K562 (cell line): Measurements from ENCODE around the gene CCT4. TPM values are rescaled to one million over a fixed set of nuclear protein-coding genes. Genes with fewer than 3 reads are reported as not detected.

Experiments used
- ARNT ChIP-seq, 2 experiments: fragments of 450-650 bp; IDR thresholded peaks; 2 replicates each; pipeline ENCODE4 v1.6.1; 2016; ENCODE audit warnings: mild to moderate bottlenecking in 1 of 2
- CREB1 ChIP-seq, 2 experiments: sonication (generic) in 1 of 2; formaldehyde crosslinking in 1 of 2; IDR thresholded peaks; 2 replicates each; pipeline versions ENCODE4 v1.6.1 to v1.8.0; 2012 to 2022; ENCODE audit warnings: inconsistent platforms in 1 of 2, mild to moderate bottlenecking in 1 of 2, missing genetic modification reagents in 1 of 2, moderate library complexity in 1 of 2
- EWSR1 ChIP-seq: fragments of 450-650 bp; IDR thresholded peaks from 2 replicates; pipeline ENCODE4 v1.6.1; 2018; ENCODE audit warnings: borderline replicate concordance, mild to moderate bottlenecking, low read depth, moderate library complexity; ENCODE audit not compliant: partially characterized antibody
- FOS ChIP-seq: IDR thresholded peaks from 3 replicates; pipeline ENCODE4 v1.6.1; 2011; ENCODE audit not compliant: insufficient read length; ENCODE audit errors: extremely low read depth
- HCFC1 ChIP-seq: IDR thresholded peaks from 2 replicates; pipeline ENCODE4 v1.6.1; 2012; ENCODE audit warnings: low read depth, low read length, improper control_type of control experiment
- HDAC3 ChIP-seq: fragments of 450-650 bp; IDR thresholded peaks from 2 replicates; pipeline ENCODE4 v1.6.1; 2018; ENCODE audit warnings: borderline replicate concordance, mild to moderate bottlenecking, moderate library complexity; ENCODE audit not compliant: partially characterized antibody
- KDM4B ChIP-seq, 2 experiments: fragments of 450-650 bp in 1 of 2; sonication (generic) in 1 of 2; IDR thresholded peaks; 2 replicates each; pipeline ENCODE4 v1.6.1; 2016 to 2017; ENCODE audit warnings: borderline replicate concordance in 2 of 2, antibody characterized with exemption in 1 of 2, low read depth in 1 of 2, mild to moderate bottlenecking in 1 of 2
- MXI1 ChIP-seq: IDR thresholded peaks from 2 replicates; pipeline ENCODE4 v1.6.1; 2011; ENCODE audit warnings: low read depth, mild to moderate bottlenecking, improper control_type of control experiment, low read length
- NCOA6 ChIP-seq: fragments of 450-650 bp; IDR thresholded peaks from 2 replicates; pipeline ENCODE4 v1.6.1; 2017; ENCODE audit warnings: mild to moderate bottlenecking
- NEUROD1 ChIP-seq: fragments of 150-350 bp; IDR thresholded peaks from 2 replicates; pipeline ENCODE4 v1.6.1; 2014; ENCODE audit warnings: borderline replicate concordance, low read length, low read depth; ENCODE audit not compliant: partially characterized antibody
- PHF21A ChIP-seq: fragments of 450-650 bp; IDR thresholded peaks from 2 replicates; pipeline ENCODE4 v1.6.1; 2017; ENCODE audit warnings: low read depth, borderline replicate concordance
- RFX1 ChIP-seq: fragments of 450-650 bp; IDR thresholded peaks from 2 replicates; pipeline ENCODE4 v1.6.1; 2016; ENCODE audit warnings: mild to moderate bottlenecking, moderate library complexity
- SIN3B ChIP-seq: fragments of 450-650 bp; IDR thresholded peaks from 2 replicates; pipeline ENCODE4 v1.6.1; 2017; ENCODE audit warnings: low read depth, mild to moderate bottlenecking, moderate library complexity
- SMARCB1 ChIP-seq: IDR thresholded peaks from 2 replicates; pipeline ENCODE4 v1.6.1; 2011; ENCODE audit warnings: improper control_type of control experiment, low read depth; ENCODE audit not compliant: insufficient read length
- ZBTB8A ChIP-seq: fragments of 450-650 bp; IDR thresholded peaks from 2 replicates; pipeline ENCODE4 v1.6.1; 2018; ENCODE audit warnings: mild to moderate bottlenecking, moderate library complexity; ENCODE audit not compliant: partially characterized antibody
- polyA plus RNA-seq, 8 experiments: library from polyadenylated mRNA; depleted of rRNA in 4 of 8; stranded (reverse) in 5 of 8; unstranded in 3 of 8; fragments of >200 nt; fragmentation: Nextera tagmentation in 2 of 8; fragmentation: Illumina TruSeq in 1 of 8; extraction: Ambion mirVana in 2 of 8; extraction: Trizol in 1 of 8; gene quantifications; 2 replicates each; pipeline versions ENCODE4 v1.2.1 to v1.2.3, GENCODE V29; 2011 to 2014; ENCODE audit warnings: inconsistent platforms in 1 of 8, missing spikeins in 1 of 8
- total RNA-seq, 7 experiments: library from RNA; depleted of rRNA in 6 of 7; stranded (reverse); fragments of >200 nt in 6 of 7; fragmentation: Illumina TruSeq in 2 of 7; extraction: Trizol in 2 of 7; gene quantifications; 2 replicates each; pipeline versions ENCODE4 v1.2.1 to v1.2.3, GENCODE V29; 2011 to 2021; ENCODE audit warnings: low replicate concordance in 1 of 7
- TF ChIP-seq, protein P1 (sequence below): fragments of 150-350 bp; IDR thresholded peaks from 2 replicates; pipeline ENCODE4 v1.6.1; 2014; ENCODE audit warnings: low read depth, mild to moderate bottlenecking, low read length, borderline replicate concordance
- TF ChIP-seq, protein P2 (sequence below): sonication (generic); formaldehyde crosslinking; IDR thresholded peaks from 2 replicates; pipeline ENCODE4 v1.8.0; 2022; ENCODE audit warnings: mild to moderate bottlenecking, missing genetic modification reagents
- TF ChIP-seq, protein P3 (sequence below): fragments of 450-650 bp; formaldehyde crosslinking; IDR thresholded peaks from 2 replicates; pipeline ENCODE4 v1.4.0; 2020; ENCODE audit warnings: mild to moderate bottlenecking, moderate library complexity
- TF ChIP-seq, protein P4 (sequence below): fragments of 250-450 bp; sonication (Bioruptor Pico); IDR thresholded peaks from 2 replicates; pipeline ENCODE4 v1.4.0; 2020; ENCODE audit warnings: mild to moderate bottlenecking
- TF ChIP-seq, protein P5 (sequence below): fragments of 450-650 bp; formaldehyde crosslinking; IDR thresholded peaks from 2 replicates; pipeline ENCODE4 v1.4.0; 2020; ENCODE audit warnings: mild to moderate bottlenecking

The CCT4 gene
- total and polyA plus RNA-seq, 9 of the 15 experiments (the other 6 are each of a cell fraction or from before 2014, with no cell fraction given) = 101 to 368 (median 303) TPM

DNA sequence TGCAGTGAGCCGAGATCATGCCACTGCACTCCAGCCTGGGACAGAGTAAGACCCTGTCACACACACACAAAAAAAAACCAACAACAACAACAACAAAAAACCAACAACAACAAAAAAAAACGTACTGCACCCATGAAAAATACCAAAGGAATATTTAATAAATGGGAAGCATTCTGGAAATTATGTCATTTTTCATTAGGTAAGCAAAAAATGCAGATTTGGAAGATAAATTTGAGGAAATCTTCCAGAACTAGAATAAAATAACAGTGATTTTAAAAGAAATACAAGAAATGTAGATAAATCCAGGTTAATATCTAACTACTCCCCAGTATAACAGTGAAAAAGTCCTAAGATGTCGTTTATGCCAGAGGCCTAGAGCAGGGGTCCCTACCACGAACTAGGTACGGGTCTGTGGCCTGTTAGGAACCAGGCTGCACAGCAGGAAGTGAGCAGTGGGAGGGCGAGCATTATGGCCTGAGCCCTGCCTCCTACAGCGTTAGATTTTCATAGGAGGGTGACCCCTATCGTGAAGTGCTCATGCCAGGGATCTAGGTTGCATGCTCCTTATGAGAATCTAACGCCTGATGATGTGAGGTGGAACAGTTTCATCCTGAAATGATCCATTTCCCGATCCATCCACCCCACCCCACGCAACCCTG lies 56.1 kb downstream of the CCT4 start (continued):
- no peak for TF ChIP-seq CREB1 (IDR thresholded peaks at IDR 0.05)
- no peak for TF ChIP-seq CREB1 (CRISPR knock-in tag; IDR thresholded peaks at IDR 0.05)
- TF ChIP-seq, protein P1, sequence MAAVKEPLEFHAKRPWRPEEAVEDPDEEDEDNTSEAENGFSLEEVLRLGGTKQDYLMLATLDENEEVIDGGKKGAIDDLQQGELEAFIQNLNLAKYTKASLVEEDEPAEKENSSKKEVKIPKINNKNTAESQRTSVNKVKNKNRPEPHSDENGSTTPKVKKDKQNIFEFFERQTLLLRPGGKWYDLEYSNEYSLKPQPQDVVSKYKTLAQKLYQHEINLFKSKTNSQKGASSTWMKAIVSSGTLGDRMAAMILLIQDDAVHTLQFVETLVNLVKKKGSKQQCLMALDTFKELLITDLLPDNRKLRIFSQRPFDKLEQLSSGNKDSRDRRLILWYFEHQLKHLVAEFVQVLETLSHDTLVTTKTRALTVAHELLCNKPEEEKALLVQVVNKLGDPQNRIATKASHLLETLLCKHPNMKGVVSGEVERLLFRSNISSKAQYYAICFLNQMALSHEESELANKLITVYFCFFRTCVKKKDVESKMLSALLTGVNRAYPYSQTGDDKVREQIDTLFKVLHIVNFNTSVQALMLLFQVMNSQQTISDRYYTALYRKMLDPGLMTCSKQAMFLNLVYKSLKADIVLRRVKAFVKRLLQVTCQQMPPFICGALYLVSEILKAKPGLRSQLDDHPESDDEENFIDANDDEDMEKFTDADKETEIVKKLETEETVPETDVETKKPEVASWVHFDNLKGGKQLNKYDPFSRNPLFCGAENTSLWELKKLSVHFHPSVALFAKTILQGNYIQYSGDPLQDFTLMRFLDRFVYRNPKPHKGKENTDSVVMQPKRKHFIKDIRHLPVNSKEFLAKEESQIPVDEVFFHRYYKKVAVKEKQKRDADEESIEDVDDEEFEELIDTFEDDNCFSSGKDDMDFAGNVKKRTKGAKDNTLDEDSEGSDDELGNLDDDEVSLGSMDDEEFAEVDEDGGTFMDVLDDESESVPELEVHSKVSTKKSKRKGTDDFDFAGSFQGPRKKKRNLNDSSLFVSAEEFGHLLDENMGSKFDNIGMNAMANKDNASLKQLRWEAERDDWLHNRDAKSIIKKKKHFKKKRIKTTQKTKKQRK = no peak
- TF ChIP-seq, protein P2, sequence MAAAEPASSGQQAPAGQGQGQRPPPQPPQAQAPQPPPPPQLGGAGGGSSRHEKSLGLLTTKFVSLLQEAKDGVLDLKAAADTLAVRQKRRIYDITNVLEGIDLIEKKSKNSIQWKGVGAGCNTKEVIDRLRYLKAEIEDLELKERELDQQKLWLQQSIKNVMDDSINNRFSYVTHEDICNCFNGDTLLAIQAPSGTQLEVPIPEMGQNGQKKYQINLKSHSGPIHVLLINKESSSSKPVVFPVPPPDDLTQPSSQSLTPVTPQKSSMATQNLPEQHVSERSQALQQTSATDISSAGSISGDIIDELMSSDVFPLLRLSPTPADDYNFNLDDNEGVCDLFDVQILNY = no peak
- no peak for TF ChIP-seq HCFC1
- no peak for TF ChIP-seq SIN3B
- no peak for TF ChIP-seq SMARCB1
- TF ChIP-seq, protein P3, sequence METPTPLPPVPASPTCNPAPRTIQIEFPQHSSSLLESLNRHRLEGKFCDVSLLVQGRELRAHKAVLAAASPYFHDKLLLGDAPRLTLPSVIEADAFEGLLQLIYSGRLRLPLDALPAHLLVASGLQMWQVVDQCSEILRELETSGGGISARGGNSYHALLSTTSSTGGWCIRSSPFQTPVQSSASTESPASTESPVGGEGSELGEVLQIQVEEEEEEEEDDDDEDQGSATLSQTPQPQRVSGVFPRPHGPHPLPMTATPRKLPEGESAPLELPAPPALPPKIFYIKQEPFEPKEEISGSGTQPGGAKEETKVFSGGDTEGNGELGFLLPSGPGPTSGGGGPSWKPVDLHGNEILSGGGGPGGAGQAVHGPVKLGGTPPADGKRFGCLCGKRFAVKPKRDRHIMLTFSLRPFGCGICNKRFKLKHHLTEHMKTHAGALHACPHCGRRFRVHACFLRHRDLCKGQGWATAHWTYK = no peak
- TF ChIP-seq ARNT (IDR thresholded peaks at IDR 0.05) = no peak
- no peak for TF ChIP-seq NCOA6
- TF ChIP-seq NEUROD1 = no peak
- TF ChIP-seq HDAC3 = no peak
- TF ChIP-seq, protein P4, sequence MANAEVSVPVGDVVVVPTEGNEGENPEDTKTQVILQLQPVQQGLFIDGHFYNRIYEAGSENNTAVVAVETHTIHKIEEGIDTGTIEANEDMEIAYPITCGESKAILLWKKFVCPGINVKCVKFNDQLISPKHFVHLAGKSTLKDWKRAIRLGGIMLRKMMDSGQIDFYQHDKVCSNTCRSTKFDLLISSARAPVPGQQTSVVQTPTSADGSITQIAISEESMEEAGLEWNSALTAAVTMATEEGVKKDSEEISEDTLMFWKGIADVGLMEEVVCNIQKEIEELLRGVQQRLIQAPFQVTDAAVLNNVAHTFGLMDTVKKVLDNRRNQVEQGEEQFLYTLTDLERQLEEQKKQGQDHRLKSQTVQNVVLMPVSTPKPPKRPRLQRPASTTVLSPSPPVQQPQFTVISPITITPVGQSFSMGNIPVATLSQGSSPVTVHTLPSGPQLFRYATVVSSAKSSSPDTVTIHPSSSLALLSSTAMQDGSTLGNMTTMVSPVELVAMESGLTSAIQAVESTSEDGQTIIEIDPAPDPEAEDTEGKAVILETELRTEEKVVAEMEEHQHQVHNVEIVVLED (CRISPR knock-in tag) = no peak
- no peak for TF ChIP-seq FOS
- no peak for TF ChIP-seq KDM4B (IDR thresholded peaks at IDR 0.05; ENCODE audit: borderline replicate concordance in 2 of 2, low read depth in 1 of 2)
- no peak for TF ChIP-seq EWSR1
- TF ChIP-seq ZBTB8A = no peak
- no peak for TF ChIP-seq PHF21A
- no peak for TF ChIP-seq MXI1
- TF ChIP-seq RFX1 = no peak
- TF ChIP-seq, protein P5, sequence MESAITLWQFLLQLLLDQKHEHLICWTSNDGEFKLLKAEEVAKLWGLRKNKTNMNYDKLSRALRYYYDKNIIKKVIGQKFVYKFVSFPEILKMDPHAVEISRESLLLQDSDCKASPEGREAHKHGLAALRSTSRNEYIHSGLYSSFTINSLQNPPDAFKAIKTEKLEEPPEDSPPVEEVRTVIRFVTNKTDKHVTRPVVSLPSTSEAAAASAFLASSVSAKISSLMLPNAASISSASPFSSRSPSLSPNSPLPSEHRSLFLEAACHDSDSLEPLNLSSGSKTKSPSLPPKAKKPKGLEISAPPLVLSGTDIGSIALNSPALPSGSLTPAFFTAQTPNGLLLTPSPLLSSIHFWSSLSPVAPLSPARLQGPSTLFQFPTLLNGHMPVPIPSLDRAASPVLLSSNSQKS (CRISPR knock-in tag) = no peak
